NCI-H2107 (cell line): ENCODE results near the gene GPBAR1.

Experiments
- DNase-seq: peaks from one replicate; lab custom pipeline; 2025; lab: John Stamatoyannopoulos, UW

GPBAR1 gene, protein sequence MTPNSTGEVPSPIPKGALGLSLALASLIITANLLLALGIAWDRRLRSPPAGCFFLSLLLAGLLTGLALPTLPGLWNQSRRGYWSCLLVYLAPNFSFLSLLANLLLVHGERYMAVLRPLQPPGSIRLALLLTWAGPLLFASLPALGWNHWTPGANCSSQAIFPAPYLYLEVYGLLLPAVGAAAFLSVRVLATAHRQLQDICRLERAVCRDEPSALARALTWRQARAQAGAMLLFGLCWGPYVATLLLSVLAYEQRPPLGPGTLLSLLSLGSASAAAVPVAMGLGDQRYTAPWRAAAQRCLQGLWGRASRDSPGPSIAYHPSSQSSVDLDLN

DNA sequence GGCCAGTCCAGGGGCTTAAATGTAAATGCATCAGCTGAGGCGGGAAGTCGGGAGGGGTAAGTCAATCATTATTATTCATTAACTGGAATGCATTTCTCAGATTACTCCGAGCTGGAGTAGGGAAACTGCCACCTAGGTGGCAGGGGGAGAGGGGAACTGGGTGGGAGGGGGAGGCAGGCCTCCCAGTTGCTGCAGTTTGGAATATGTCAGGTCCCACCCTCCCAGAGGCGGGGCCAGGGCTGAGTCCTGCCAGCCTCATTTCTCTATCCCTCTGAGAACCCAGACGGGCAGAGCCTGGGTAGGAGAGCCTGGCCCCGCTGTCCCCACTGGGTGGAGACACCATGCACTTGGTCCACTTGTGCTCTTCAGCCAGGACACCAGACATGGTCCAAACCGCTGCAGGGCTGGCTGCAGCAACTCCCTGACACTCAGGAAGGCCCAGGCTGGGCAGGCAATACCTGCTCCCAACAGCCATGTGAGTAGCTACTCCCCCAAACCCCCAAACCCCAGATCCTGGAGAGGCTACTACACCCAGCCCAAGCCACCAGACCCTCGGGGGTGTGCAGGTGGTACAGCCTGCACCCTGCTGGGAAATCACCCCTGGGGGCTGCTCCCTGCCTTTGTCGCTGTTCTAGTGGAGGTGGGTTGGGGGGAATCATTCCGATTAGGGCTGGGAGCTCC, at the start of gene GPBAR1:
GPBAR1 (plus strand) TSS at position 274 of the 681 bp plus-strand sequence. CDS start 1,710 bp downstream, outside the sequence.
- no peak for DNase-seq

DNA sequence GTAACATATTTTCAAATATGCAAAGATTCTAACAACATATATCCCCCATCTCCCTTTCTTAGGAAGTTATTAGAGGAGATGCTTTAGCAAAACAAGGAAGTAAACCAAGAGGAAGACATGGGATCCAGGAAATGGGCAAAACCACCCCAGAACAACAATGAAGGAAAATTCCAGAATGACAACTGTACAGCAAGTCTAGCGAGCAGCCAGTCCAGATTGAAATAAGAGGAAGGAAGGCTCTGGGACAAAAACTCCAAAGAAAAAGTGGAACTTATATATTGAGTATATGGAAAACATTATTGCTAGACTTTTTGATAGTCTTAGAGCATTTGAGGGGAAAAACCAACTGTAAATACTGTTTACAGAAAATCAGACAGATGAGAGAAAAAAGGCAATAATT, 46.7 kb upstream of the GPBAR1 start:
- DNase-seq = no peak

DNA sequence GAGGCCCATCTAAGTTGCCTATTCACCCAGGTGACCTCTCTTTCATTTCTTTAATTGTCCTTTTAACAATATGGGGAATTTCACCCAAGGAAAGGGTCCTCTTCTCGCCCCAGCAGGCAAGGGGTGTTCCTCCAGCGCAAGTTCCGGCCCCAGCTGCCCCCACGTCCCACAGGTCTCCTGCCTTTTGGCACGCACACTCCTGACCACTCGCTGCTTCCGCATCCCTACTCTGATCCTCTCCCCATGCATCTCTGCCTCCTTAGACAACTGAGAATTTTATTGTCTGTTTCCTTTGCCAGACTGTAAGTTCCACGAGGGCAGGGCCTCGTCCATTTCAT, 44.5 kb upstream of the GPBAR1 start:
- DNase-seq = no peak

GRCh38 chr2:218216674-218217359, 44.0 kb upstream of the GPBAR1 start, which contains the start of gene ARPC2:
ARPC2 (plus strand) TSS chr2:218217189; CDS start chr2:218217471, 282 bp downstream.
- DNase-seq = peak; percentile 80

GRCh38 chr2:218217360-218218267, 43.2 kb upstream of the GPBAR1 start:
- DNase-seq = no peak

DNA sequence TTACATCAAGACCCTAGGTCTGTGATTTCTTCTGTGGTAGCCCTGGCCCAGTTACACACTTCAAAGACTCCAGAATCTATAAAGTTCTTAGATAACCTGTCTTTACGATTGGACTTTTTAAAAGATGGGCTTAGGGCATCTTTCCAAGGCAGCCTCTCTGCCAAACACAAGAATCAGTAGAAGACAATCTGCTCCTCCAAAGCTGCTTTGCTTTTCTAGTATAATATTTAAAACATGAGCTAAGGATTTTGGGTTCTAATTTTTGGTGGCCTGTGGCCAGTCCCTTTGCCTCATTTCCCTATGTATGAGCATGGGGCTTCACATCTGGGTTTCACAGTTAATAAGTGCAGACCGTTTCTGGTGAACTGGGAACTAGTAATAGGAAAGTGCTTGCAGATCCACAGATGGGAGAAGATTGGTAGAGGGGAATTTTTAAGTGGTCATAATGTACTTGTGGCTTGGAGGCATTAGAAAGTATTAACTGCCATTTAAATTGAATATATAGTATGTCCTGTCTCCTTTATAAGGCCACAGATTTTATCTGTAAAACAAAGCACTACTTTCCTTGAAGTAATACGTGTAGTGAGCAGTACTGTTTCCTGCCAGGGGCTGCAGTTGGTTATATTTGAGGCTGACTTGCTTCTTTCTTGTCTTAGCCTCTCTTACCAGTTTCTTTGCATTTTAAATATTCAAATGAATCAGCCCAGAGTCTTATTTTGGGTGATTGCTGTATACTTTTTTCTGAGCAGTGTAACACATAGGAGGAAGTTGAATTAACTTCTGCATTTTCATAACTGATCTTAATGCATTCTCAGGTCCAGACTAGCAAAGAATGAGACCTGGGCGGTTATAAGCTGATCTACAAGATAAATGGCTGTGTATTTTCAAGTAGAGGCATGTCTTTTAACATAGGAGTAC, 42.3 kb upstream of the GPBAR1 start:
- DNase-seq = no peak

- DNase-seq = no peak
Observed at GRCh38 chr2:218219934-218220333, 40.9 kb upstream of the GPBAR1 start.

DNA sequence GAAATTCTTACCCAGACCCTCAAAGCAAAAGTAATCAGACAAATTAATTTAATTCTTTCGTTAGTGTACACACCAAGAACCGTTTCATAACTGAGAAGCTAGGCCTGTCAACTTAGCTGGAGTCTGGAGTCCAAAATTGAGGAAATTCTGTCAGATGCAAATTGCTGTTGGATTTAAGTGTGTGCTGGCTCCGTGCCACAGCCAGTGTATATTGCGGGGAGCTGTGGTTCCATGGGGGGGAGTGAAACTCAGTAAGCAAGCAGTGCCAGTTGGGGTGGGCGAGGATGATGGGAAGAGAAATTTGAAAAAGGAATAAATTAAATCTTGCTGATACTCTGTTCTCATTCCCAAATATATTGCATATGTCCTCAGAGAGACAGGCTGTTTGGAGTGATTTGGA, 39.8 kb upstream of the GPBAR1 start:
- DNase-seq = no peak

DNA sequence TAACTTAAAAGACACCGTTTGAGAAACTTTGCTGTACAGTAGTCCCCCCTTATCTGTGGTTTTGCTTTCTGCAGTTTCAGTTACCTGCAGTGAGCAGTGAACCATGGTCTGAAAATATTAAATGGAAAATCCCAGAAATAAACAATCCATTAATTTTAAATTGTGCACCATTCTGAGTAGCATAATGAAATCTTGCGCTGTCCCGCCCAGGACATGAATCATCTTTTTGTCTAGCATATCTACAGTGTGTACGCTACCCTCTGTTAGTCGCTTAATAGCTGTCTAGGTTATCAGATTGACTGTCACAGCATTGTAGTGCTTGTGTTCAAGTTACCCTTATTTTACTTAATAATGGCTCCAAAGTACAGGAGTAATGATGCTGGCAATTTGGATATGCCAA, 37.8 kb upstream of the GPBAR1 start:
- DNase-seq = no peak

DNA sequence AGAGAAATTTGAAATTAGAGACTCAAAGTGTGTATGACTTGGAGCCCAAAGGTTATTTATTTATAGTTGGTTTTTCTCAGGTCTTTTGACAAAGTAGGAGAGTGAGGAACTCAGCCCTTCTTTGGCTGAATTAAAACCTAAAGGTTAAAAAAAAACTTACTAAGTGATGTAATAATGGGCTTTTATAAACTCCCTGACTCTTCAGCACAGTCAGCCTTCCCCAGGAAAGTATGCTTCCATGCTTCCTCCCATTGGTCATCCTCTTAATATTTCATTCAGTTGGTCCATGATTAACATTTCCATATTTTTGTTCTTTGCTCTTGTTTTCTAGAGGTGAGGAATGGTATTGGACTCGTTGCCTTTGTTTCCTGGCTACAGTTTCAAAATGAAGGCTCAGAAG, 36.6 kb upstream of the GPBAR1 start:
- no peak for DNase-seq

GRCh38 chr2:218226903-218227302, 33.9 kb upstream of the GPBAR1 start:
- no peak for DNase-seq

DNA sequence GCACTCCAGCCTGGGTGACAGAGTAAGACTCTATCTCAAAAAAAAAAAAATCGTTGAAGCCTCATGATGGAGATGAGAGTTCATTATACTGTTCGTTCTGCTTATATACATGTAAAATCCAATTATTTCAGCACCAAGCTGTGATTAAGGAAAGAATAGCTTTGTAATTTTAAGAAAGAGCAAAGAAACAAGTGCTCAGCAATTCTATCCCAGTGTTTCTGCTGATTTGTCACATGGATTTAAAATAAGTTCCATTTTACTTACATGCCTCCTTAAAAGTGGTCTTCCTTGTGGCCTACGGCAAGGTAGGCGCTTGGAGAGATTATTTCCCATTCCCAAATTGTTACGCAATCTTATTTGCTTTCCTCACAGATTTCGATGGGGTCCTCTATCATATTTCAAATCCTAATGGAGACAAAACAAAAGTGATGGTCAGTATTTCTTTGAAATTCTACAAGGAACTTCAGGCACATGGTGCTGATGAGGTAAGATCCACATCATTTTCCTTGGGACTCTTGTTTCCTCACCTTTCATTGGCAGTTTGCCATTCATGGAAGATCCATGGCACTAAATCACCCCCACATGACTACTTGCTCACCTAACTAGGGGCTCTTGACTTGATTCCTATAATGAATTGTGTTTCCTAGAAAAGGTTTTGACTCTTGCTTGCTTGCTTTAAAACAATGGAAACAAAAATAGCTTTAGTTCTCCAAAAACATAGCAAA, 32.3 kb upstream of the GPBAR1 start:
- DNase-seq = no peak

GRCh38 chr2:218229239-218229638, 31.6 kb upstream of the GPBAR1 start:
- DNase-seq = no peak

DNA sequence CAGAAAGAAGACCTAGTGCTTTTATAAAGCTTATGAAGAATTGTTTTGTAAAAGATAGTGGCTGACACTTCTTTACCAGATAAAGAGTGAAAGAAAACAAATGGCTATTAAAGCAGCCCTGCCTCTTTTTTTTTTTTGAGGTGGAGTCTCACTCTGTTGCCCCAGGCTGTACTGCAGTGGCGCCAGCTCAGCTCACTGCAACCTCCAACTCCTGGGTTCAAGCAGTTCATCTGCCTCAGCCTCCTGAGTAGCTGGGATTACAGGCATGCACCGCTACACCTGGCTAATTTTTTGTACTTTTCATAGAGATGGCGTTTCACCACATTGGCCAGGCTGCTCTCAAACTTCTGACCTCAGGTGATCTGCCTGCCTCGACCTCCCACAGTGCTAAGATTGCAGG, 31.0 kb upstream of the GPBAR1 start:
- no peak for DNase-seq

GRCh38 chr2:218230882-218231281, 29.9 kb upstream of the GPBAR1 start:
- DNase-seq = no peak

- no peak for DNase-seq
Observed at GRCh38 chr2:218233543-218233942, 27.3 kb upstream of the GPBAR1 start.

GRCh38 chr2:218234521-218234920, 26.3 kb upstream of the GPBAR1 start:
- DNase-seq = no peak

- no peak for DNase-seq
Observed at GRCh38 chr2:218235017-218235416, 25.8 kb upstream of the GPBAR1 start.

- DNase-seq = no peak
Observed at GRCh38 chr2:218236829-218237228, 24.0 kb upstream of the GPBAR1 start.

DNA sequence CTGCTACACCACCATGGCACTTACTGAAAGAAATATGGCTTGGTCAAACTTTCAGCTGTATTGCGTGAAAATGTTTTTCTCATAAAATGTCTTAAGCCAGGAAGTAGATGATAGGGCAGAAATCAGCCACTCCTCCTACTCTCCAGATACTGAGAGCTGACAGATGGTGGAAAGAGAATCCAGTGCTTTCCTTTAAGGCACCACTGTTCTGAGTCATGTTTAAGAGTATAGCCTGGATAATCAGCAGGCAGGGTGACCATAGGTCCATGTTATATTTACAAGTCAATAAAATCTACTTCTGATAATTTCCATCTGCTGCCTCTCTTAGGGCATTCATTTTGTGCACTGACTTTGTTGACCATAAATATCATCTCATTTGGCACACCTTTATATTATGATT, 21.9 kb upstream of the GPBAR1 start:
- no peak for DNase-seq
